CD4-positive, alpha-beta T cell treated with Interferon alpha-2 for 1 hour (primary cell): ENCODE data around the gene SEZ6L.
A peak's percentile ranks its signal among the peaks of the same experiment; 100 is the strongest.

Source experiments
- DNase-seq, 2 donors: peaks; one replicate each; pipeline ENCODE4 v3.0.0-alpha.2; 2020 to 2022

Gene SEZ6L

DNA sequence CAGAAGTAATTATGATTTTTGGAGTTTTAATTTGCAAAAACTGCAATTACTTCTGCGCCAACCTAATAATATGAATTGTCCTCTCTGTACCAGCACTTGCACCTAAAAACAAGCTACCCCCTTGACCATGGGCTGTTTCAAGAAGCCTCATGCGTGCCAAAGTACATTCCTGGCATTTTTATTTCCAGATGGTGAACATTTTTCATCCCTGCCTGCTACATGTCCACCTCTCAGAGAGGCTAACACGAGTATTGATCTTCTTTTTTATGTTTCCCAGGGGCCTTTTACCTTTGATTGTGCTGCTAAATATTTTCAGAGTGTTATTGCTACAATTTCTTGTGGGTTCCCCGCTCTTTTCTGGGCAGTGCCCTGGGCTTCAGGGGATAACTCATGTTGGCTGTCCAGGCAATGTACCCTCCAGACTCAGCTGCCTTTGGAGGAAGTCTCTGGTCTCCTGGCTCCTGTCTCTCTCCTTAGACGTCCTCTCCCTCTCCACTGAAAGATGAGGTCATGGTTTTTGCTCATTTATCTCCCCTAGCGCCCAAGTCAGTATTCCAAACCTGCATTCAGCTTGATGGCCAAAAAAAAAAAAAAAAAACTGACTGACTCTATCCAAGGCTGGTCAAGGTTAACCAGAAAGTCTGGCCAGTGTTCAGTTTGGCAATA, 173.6 kb downstream of the SEZ6L start:
- no peak for DNase-seq

DNA sequence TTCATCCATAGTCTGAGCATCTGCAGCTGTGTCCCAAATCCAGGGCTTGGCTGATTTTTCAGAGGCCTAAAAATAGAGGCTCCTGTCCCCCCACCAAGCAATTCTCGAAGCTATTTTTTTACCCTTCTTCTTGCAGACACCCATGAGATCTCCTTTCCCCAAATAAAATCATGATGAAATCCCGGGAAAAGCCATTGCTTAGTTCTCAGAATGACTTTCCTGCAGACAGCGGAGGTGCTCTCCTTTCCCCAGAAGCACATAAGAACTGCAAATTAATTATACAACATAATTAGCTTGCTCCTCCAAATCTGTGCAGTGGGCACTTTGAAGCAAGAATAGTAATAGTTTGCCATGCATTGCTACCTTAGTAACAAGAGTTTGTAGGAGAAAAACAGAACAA, 176.2 kb downstream of the SEZ6L start:
- no peak for DNase-seq

DNA sequence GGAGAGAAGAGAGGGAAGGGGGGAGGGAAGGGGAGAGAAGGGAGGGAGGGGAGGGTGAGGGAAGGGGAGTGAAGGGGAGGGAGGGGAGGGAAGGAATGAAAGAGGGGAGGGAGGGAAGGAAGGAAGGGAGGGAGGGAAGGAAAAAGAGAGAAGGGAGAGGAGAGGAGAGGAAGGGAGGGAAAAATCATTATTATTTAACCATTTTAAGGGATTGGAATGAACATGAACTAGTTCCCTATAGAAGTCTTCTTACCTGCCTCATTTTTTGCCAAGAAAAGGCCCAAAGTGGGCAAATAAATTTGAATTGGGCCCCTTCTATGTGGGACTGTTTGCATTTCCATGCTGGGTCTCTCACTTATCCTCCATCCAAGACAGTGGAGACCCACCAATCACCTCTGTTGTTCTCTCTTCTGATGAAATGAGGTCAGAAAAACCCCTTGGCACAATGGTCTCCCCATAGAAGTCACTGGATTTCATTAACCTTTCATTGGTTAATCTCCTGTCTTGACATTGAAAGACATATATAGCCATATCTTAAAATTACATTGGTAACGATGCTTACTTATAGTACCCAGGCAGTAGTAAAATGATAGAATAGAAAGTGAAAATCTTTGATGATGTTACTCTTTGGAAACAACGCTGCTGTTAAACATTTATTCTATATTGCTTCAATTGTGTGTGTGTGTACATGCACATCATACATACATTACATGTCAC, 179.7 kb downstream of the SEZ6L start:
- no peak for DNase-seq

DNA sequence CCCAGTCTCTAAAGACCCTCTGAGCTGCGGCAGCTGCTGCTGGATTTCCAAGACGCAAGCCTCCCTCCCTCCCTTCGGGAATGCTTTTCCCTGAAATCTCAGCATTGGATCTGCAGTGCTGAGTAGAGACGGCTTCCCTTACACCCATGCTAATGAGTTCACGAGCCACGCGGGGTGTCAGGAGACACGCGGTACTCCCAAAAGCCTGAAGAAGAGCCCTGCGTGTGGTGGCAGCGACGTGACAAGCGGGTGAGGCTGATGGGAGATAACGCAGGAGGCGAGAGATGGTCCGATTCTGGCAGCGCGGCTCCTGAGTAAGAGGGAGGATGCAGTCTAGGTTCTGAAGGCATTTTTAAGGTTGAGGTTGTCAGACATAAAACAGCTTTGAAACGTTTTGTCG, 185.4 kb downstream of the SEZ6L start:
- DNase-seq = no peak

DNA sequence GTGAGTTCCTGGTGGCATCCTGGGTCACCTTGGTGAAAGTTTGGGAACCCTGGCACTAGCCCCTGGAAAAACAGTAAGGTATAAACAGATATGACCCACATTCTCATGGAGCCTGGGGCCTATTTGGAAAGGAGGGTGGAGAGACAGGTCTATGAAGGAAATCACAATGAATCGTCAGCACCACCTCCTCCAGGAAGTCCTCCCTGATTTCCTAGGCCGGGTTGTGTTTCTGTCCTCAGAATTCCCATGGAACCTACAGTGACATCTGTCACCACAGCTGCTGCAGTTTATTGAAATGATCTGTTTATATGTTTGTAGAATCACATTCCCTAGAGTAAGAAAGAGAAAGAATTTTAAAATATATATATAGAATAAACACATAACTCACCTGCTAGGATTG, 188.0 kb downstream of the SEZ6L start:
- DNase-seq = no peak

DNA sequence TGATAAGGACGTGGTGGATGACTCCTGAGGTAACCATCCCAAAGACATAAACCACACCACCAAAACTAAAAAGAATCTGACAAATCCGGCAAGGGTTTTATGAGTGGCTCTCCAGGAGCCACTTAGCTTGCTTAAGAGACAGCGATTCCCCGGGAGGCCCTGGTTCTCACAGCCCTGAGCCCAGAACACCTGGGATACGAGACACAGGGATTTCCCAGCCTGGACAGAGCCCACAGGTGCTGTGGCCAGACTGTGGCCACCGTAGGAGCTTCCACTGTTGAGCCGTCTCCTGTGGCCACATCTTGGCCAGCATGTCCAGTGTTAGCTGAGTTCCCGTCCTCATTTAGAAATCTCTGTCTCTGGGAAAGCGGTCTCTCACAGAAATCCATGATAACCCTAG, 188.6 kb downstream of the SEZ6L start:
- no peak for DNase-seq

DNA sequence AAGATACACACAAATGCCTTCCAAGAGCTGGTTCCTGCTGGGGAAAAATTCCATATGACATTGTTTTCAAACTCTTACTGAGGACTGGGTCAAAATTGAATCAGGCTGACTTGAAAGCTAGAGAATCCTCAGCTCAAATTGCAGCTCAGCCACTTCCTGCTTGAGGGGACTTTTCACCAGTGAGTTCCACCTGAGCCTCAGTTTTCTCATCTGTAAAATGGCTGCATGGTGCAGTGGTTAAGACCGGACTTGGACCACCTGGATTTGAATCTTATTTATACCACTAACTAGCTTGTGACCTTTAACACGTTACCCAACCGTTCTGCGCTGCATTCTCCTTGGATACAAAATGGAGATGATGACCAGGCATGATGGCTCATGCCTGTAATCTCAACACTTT, 189.9 kb downstream of the SEZ6L start:
- DNase-seq = no peak

DNA sequence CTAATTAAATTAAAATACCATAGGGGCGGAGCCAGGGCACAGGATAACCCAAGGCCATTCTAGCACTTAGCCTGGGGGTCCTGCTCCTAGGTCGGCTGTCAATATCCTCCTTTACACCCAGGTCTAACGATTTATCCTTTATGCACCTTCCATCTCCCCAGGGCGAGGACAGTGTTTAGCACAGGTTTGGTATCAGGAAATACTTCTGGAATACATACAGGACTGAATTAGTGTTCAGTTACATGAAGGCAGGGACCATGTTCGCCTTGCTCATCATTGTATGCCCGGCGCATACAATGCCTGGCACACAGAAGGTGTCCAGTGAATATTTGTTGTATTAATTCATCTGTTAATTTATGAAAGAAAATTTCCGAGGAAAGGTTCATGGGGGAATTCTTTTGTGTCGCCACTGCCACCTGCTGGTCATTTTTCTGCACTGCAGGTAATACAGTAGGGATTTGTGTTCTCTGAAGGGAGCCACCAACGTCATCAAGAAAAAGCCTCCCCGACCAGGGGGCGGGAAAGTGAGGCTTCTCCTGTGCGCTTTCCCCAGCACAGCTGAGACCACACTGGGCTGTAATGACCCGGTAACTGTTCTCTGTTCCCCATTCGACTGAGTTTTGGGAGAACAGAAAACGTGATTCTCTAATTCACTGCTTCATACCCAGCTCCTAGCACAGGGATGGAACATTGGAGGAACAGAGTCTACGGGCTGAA, 191.1 kb downstream of the SEZ6L start:
- DNase-seq = peak; percentile 59 to 73

DNA sequence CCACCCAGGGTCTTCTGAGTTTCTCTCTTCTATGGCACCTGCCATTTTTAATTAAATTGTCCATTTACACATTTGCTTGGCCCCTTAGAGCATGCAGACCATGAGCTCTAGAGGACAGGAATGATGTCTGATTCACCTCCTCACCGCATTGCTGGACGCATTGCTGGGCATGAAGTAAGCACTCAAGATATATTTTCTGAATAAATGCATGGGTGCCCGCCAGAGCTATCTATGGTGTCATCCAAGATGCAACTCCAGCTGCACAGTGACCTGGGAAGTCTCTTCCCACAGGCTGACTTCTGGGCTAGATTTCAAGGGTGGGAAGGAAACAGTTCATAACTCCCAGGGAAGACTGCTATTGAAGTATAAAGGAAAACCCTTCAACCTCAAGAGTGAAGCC, 193.2 kb downstream of the SEZ6L start:
- DNase-seq = no peak

DNA sequence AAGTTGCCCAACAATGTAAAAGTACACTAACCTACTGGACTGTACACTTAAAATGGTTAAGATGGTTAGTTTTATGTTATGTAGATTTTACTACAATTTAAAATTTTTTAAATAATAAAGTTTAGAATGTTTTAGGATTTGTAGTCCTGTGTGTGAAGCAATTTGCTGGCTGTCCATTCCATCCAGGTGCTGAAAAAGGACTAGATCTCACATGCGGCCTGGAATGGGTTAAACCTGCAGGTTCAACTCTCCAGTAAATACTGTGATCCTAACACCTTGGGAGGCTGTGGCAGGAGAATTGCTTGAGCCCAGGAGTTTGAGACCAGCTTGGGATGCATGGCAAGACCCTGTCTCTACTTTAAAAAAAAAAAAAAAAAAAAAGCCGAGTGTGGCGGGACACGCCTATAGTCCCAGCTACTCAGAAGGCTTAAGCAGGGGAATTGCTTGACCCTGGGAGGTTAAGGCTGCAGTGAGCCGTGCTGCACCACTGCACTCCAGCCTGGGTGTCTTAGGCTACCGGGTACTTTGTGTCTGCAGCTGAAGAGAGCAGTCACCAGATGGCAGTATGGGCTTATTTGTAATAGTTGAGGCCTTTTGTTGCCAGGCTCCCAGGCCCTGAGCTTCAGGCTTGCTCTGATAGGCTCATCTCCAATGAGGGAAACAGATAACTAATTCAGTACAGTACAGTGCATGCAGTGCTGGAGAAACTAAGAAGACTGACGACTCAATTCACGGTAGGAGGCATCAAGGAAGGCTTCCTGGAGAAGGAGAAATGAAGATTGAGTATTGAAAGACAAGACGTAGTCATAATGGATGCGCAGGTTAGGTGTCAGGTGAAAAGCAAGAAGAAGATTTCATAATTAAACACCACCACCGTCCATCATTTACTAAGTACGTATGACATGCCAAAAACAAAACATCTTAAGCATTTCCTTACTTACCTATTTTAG, 195.1 kb downstream of the SEZ6L start:
- DNase-seq = peak; percentile 53 to 69

DNA sequence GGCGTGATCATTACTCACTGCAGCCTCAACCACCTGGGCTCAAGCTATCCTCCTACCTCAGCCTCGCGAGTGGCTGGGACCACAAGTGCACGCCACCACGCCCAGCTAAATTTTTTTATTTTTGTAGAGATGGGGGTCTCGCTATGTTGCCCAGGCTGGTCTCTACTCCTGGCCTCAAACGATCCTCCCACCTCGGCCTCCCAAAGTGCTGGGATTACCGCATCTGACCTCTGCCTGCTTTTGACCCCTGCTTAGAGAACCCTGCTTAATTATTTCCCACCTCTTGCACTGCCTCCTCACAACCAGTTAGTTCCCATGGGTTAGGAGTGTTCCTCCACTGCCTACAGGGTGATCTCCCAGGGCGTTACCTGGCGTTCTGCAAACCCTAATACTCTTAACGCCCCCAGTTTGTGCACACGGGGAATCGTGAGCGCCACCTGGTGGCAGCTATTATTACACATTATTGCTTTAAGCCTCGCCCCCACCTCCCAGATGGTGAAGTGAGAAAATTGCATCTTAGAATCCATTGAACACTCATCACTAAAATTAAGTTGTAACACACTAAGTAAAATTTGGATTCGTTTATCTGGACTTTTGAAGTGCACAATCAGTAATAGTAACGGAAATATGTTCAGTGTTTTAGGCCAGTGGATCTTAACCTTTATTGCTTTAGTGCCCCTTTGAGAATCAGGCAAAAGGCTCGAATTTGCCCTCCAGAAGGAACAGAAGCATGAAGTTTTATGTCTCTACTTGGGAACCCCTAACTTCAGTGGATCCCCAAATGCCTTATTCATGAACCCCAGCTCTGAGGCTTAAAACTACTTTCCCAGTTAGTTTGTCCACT, 198.4 kb downstream of the SEZ6L start:
- peak; percentile 31 to 61 for DNase-seq

DNA sequence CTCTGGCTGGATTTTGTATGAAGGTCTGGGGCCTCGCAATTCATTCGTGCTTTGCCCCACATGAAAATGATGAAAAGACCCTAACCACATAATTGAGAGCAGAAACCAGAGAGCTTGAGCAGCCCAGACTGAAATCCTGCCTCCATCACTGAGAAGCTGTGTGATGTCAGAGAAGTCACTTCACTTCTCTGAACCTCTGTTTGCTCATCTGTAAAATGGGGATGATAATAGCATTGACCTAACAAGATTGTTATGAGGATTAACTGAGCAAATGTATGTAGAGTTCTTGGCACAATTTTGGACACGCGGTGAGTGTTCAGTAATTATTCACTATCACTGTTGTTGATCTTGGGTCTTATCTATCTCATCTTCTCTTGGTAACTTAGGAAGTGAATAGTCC, 203.6 kb downstream of the SEZ6L start:
- no peak for DNase-seq

DNA sequence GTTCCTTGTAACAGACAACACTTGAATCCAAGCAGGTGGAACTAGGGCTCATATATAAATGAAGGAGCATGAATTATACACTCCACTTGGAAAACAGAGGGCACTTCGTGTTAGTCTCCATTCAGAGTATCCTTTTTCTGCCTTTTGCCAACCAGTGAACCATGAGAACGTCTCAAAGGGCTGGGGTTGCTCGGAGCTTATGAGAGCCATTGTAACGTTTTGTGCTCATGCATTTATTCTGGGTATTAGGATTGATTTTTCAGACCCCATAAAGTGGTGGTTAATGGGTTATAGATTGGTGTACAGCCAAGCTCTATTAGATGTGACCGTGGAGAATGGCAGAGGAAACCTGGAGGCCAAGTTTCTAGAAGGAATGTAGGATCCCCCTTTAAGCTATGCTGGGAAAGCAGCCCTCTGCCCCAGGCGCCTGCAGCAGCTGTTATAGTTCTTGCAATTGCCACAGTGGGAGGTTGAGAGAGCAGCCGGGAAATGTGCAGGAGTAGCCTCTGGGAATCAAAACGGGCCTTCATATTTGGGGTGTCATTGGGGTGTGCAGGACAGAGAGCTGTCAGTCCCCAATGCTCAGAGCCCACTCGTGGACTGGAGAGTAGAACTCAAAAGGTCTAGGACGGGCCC, 205.2 kb downstream of the SEZ6L start:
- DNase-seq = no peak

DNA sequence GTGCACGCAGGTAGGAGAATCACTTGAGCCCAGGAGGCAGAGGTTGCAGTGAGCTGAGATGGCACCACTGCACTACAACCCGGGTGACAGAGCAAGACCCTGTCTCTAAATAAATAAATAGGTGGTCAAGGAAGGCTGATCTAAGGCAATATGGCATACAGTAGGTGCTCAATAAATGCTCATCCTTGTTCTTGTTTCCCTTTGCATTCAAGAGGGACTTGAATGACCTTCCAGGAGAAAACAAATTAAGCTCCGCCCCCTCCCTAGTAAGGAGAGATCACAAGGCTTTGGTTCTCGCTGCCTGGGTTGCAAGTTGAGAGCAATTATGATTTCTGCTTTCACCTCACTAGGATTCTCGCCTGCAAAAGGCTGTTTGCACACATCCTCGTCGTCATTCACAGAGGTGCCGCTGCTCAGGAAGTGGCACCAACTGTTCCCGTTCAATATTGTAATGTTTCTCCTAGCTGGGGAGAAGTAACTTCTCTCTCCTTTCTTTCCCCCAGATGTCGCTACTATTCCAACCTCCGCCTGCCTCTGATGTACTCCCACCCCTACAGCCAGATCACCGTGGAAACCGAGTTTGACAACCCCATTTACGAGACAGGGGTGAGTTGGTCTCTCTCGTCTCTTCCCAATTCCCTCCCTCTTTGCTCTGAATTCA, 208.0 kb downstream of the SEZ6L start:
- no peak for DNase-seq

DNA sequence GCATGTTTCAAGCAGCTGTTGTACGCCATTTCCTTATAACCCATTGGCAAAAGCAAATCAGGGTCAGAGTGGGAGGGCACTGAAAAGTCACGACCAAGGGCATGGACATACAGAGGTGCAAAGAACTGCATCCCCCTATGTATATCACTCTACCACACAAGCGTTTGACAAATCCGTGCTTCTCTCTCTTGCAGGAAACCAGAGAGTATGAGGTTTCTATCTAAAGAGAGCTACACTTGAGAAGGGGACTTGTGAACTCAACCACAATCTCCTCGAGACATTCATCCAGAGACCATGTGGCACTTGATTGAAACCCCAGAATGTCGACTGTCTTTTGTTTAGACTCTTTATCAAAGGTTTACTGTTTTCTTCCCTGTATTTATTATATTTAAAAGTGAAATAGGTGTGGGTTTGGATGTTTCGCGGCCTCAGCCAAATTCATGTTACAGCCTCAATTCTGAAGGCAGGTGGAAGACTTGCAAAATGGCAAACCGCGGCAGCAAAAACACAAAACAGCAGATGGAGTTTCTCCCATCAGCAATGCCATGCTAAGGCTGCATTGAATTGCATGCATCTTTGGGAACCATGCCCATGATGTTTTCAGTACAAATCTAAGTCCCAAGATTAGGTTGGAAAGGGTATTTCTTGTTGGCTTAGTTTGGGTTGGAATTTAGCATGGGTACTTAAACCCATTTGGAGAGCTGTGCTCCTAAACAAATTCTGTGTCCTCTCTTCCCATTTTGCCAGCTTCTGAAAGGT, 211.0 kb downstream of the SEZ6L start:
- DNase-seq = no peak

DNA sequence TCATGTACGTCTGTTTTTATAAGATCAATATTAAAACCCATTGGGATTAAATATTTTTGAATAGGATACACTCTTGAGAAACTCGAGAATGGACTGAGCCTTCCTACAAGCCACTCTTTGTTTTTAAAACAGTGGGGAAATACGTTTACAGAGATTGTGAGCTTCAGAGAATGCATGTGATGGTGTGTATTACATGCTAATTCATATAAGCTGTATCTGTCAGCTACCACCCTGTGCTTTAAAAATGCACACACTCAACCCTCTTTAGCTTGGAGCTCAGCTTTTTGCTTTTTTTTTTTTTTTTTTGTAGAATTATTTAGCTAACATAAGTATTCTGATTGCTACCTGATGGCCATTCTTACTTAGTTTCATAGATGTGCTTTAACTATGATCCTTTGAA, 213.5 kb downstream of the SEZ6L start:
- no peak for DNase-seq

DNA sequence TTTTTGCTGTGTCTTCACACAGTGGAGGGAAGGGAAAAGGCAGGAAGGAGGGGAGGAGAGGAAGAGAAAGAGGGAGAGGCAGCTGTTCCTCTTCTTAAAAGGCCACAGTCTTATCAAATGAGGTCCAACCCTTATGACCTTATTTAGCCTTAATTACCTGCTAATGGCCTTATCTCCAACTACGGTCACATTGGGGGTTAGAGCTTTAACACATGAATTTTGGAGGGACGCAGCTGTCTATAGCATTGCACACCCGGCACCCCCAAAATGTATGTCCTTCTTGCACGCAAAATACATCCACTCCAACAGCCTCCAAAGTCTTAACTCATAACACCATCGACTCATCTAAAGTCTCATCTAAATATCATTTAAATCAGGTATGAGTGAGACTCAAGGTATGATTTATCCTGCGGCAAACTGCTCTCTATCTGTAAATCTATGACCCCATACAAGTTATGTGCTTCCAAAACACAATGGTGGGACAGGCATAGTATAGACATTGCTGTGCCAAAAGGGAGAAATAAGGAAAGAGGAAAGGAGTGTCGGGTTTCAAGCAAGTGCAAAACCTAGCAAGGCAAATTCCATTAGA, 214.8 kb downstream of the SEZ6L start:
- no peak for DNase-seq

DNA sequence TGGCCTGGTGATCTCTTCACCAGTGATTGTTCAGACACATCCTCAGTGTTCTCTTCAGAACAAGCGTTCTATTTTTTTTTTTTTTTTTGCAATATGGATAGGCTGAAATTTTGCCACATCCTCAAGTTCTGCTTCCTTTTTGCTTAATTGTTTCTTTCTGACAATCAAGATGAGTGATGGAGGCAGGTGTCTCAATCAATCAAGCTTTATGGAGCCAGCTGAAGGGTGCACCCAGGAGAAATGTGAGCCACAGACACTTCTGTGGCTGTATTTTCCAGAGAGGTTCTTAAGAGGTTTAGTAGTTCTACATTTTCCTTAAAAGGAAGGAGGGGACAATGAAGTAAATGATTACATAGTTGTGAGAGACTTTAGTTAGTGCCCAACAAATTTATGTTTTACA, 215.9 kb downstream of the SEZ6L start:
- no peak for DNase-seq

DNA sequence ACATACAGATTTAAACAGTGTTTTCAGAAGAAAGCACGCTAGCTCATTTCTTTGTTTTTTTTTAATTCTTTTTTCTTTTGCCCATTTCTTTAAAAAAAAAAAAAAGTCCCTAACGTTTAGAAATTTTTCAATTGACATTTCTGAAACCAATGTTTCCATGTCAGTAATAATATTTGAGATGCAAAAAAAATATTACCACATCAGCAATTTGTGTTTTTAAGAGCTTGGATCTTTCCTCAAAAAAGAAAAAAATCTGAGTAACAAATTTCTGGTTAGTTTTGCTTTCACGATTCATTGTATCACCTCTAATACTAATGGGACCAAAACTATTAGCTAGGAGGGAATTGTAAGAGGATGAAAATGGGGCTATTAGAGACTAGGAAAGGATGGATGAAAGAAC, 219.9 kb downstream of the SEZ6L start:
- no peak for DNase-seq

DNA sequence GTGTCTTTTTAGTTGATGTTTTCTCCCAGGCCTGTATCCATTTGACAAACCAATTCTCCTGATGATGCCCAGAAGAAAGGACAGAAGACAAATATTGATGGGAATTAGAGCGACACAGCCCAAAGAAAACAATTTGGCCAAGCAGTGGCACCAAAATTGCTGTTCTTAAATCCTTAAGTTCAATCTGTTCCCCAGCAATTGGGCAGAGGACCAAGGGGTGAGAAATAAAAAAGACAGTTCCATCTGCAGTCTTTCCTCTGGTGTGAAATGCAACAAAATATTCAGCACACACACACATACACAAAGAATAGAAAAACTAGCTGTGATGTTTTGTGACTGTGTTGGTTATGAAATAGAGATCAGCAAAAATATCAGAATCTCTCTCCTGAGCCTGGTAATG, 221.8 kb downstream of the SEZ6L start:
- DNase-seq = no peak
